Stimulated activated effector memory CD8-positive, alpha-beta T cell treated with anti-CD3 and anti-CD28 coated beads, Interleukin-12 subunit alpha, Interleukin-12 subunit beta, amount 100 ng/mL, for 72 hours (primary cell): ENCODE data around the gene CUX1.
A peak's percentile ranks its signal among the peaks of the same experiment; 100 is the strongest.
"Not testable (repeated sequence)": the region's sequence is repeated elsewhere in the genome, so short reads cannot be mapped to it uniquely, and the experiment has no call there.

Source experiments
- ATAC-seq: fragments of 150-1000 bp; cut with Tn5 transposase; 2 replicates; pipeline ENCODE4 v1.10.0; 2021
- DNase-seq, 2 donors: peaks; one replicate each; pipeline ENCODE4 v3.0.0; 2021 to 2022; ENCODE audit warnings: low spot score in 2 of 2
- H3K27ac Mint-ChIP-seq: one replicate; pipeline ENCODE4 v1.8.0; 2022; ENCODE audit warnings: mild to moderate bottlenecking, mixed read lengths
- H3K36me3 Mint-ChIP-seq: one replicate; pipeline ENCODE4 v1.8.0; 2022; ENCODE audit warnings: mild to moderate bottlenecking, mixed read lengths
- H3K4me1 Mint-ChIP-seq: one replicate; pipeline ENCODE4 v1.8.0; 2022; ENCODE audit warnings: mixed read lengths
- H3K4me3 Mint-ChIP-seq: one replicate; pipeline ENCODE4 v1.8.0; 2022; ENCODE audit warnings: mild to moderate bottlenecking, mixed read lengths
- H3K9me3 Mint-ChIP-seq: one replicate; pipeline ENCODE4 v1.8.0; 2022; ENCODE audit warnings: mixed read lengths

CUX1 gene

GRCh38 chr7:102317231-102318059 lies 500.0 kb downstream of the CUX1 start:
- H3K27ac Mint-ChIP-seq: no peak overlapping the region
- H3K36me3 Mint-ChIP-seq: peaks cover 8% of the 10 kb centered on the region
- ATAC-seq (no peak), DNase-seq (no peak)
- peaks cover 6% of the 10 kb centered on the region for H3K4me1 Mint-ChIP-seq
- H3K9me3 Mint-ChIP-seq: no peaks in the 10 kb centered on the region
- H3K4me3 Mint-ChIP-seq: no peak overlapping the region

DNA sequence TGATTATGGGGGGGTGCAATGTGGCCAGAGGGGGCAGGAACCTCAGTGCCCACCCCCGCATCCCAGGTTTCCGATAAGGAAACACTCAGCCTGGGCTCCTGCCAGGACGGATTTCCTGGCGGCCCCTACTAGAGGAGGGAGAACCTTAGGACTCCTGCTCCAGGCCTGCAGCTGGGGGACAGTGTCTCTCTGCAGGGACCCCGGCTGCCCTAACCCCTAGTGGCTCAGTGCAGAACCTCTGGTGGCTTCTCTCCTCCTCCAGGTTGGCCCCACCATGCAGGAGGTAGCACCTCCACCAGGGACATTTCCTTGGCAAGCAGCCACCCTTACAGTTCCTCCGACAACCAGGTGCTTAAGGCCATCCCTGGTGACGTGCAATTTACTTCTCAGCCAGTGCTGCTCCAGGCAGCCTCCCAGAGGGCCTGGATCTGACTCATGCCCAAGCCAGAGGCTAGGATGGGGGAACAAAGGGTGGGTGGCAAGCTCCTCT lies 501.1 kb downstream of the CUX1 start:
- Mint-ChIP-seq H3K4me3 (no peak overlapping the region), H3K4me1 (peaks cover 11% of the 10 kb centered on the region), H3K27ac (no peak overlapping the region), H3K36me3 (peaks cover 8% of the 10 kb centered on the region), H3K9me3 (no peaks in the 10 kb centered on the region)
- ATAC-seq (peak; percentile 19), DNase-seq (no peak)

GRCh38 chr7:102319671-102320070 lies 502.2 kb downstream of the CUX1 start:
- H3K4me3 Mint-ChIP-seq: no peak overlapping the region
- DNase-seq (no peak), ATAC-seq (no peak)
- no peaks in the 10 kb centered on the region for H3K9me3 Mint-ChIP-seq
- H3K27ac Mint-ChIP-seq: no peak overlapping the region
- peaks cover 11% of the 10 kb centered on the region for H3K4me1 Mint-ChIP-seq
- H3K36me3 Mint-ChIP-seq: peaks cover 8% of the 10 kb centered on the region

DNA sequence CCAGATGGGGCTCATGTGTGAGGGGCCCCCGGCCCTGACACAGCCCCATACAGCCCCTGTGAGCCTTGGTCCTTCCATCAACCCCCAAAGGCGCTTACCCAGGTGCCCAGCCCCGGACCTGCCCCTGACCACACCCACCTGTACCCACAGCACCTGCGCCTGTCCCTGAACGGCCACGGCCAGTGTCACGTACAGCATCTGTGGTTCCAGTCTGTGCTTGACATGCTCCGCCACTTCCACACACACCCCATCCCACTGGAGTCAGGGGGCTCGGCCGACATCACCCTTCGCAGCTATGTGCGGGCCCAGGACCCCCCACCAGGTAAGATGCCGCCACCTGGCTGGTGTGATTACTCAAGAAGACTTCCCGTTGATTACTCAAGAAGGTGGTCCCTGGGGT lies 502.8 kb downstream of the CUX1 start:
- H3K4me3 Mint-ChIP-seq: no peak overlapping the region
- ATAC-seq (no peak), DNase-seq (no peak)
- no peak overlapping the region for H3K27ac Mint-ChIP-seq
- peaks cover 4% of the 10 kb centered on the region for H3K36me3 Mint-ChIP-seq
- peaks cover 11% of the 10 kb centered on the region for H3K4me1 Mint-ChIP-seq
- H3K9me3 Mint-ChIP-seq: no peaks in the 10 kb centered on the region

DNA sequence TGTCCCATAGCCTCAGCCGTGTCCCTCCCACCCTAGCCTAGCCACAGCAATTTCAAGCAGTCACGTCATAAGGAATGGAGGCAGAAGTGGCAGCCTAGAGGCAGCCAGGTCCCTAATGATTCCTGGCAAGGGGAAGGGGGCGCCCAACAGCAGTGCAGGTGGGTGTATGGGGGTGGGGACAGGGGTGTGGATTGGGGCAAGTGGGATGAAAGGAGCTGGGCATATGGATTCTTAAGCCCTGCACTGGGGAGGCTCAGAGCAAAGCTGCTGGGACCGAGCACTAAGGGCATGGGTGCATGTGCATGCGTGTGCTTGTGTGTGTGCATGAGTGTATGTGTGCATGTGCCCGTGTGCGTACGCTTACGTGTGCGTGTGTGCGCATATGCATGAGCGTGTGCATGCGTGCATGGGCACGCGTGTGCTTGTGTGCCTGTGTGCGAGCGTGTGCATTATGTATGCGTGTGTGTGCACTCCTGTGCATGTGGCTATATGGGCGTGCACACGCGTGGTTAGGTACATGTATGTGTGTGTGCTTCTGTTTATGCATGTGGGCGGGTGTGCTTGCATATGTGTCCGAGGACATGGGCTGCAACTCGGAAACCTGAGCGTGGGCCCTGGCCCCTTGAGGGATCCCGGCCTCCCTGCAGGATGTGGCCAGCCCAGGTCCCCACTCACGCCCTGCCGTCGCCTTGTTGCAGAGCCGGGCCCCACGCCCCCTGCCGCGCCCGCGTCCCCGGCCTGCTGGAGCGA lies 503.4 kb downstream of the CUX1 start:
- Mint-ChIP-seq H3K4me3 (no peak overlapping the region), H3K27ac (no peak overlapping the region), H3K4me1 (peaks cover 11% of the 10 kb centered on the region), H3K36me3 (no peaks in the 10 kb centered on the region), H3K9me3 (no peaks in the 10 kb centered on the region)
- DNase-seq (no peak), ATAC-seq (no peak)

DNA sequence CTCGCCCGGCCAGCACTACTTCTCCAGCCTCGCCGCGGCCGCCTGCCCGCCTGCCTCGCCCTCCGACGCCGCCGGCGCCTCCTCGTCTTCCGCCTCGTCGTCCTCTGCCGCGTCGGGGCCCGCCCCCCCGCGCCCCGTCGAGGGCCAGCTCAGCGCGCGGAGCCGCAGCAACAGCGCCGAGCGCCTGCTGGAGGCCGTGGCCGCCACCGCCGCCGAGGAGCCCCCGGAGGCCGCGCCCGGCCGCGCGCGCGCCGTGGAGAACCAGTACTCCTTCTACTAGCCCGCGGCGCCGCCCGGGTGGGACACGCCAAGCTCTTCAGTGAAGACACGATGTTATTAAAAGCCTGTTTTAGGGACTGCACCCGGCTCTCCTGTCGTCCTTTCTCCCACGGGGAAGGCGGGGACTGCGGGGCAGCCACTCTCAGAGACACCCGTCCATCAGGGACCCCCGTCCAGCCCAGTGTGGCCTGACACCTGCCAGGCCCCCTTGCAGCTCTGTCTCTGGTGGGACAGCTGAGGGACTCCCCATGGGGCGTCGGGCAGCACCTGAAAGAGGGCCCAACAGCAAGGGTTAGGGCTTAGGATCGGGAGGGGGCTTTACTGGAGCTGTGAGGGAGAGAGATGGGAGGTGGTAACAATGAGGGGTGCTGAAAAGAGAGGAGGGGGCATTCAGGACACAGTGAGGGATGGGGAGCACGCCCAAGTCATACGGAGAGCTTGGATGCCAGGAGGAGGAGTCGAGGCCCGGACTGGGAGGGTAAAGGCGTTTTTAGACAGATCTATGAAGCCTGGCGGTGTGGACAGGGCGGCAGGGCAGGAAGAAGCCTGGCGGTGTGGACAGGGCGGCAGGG lies 504.1 kb downstream of the CUX1 start:
- H3K4me1 Mint-ChIP-seq: peaks cover 11% of the 10 kb centered on the region
- peak overlapping the region; percentile 23 for H3K4me3 Mint-ChIP-seq
- H3K9me3 Mint-ChIP-seq: no peaks in the 10 kb centered on the region
- ATAC-seq (peak; percentile 70), DNase-seq (no peak)
- no peaks in the 10 kb centered on the region for H3K36me3 Mint-ChIP-seq
- no peak overlapping the region for H3K27ac Mint-ChIP-seq

GRCh38 chr7:102322202-102322715 lies 504.8 kb downstream of the CUX1 start:
- Mint-ChIP-seq H3K36me3 (no peaks in the 10 kb centered on the region), H3K9me3 (no peaks in the 10 kb centered on the region), H3K4me3 (peak overlapping the region; percentile 3), H3K27ac (no peak overlapping the region), H3K4me1 (peaks cover 11% of the 10 kb centered on the region)
- no peak for ATAC-seq
- DNase-seq: no peak

- H3K4me1 Mint-ChIP-seq: peaks cover 13% of the 10 kb centered on the region
- H3K4me3 Mint-ChIP-seq: no peak overlapping the region
- H3K36me3 Mint-ChIP-seq: no peaks in the 10 kb centered on the region
- DNase-seq: no peak
- no peaks in the 10 kb centered on the region for H3K9me3 Mint-ChIP-seq
- no peak overlapping the region for H3K27ac Mint-ChIP-seq
- ATAC-seq: no peak
Observed at GRCh38 chr7:102323914-102324195, 506.4 kb downstream of the CUX1 start.

GRCh38 chr7:102325106-102325505 lies 507.7 kb downstream of the CUX1 start:
- peaks cover 18% of the 10 kb centered on the region for H3K4me1 Mint-ChIP-seq
- H3K36me3 Mint-ChIP-seq, DNase-seq, H3K27ac Mint-ChIP-seq, H3K9me3 Mint-ChIP-seq, H3K4me3 Mint-ChIP-seq, ATAC-seq: not testable (repeated sequence)

DNA sequence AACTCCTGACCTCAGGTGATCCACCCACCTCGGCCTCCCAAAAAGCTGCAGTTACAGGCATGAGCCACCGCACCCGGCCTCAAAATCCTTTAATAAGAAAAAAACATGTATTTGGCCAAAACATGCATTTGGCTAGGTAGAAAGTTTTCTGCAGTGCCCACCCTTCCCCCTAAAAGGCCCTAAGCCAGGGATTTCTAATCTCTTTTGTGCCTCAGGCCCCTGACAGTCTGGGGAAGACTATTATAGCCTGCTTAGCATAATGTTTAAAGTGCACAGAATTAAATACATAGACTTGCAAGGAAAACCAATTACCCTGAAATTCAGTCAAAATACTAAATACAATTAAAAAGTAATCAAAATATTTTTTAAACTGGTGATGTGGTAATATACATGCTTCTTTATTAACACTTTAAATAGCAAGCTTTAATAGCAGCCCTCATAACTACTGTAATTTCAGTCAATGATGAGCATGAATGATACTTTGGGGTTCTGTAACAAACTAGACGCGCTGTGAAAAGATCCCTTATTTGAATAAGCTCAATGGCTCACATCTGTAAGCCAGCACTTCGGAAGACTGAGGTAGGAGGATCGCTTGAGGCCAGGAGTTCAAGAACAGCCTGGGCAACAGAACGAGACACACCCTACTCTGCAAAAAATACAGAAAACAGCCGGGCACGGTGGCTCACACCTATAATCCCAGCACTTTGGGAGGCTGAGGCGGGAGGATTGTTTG lies 508.9 kb downstream of the CUX1 start:
- Mint-ChIP-seq H3K9me3 (no peaks in the 10 kb centered on the region), H3K27ac (no peak overlapping the region), H3K4me1 (peaks cover 18% of the 10 kb centered on the region), H3K36me3 (no peaks in the 10 kb centered on the region), H3K4me3 (no peak overlapping the region)
- ATAC-seq: no peak
- DNase-seq: no peak

DNA sequence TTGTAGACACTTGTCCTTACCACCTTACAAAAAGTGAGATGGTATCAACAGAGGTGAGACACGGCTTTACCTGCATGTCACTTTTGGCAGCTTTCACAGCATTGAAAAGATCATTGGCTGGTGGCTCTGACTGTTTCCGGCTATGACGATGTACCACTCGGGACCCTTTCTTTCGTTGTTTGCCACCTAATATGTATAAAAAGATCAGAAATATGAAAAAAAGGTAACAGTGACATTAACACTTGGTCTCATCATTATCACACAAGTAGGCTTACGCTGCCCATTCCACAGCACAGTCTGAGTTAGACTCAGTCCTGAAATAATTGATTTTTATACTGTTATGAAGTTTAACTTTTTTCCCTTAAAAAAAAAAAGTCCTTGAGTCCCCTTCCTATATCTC lies 509.8 kb downstream of the CUX1 start:
- not testable (repeated sequence) for H3K27ac Mint-ChIP-seq, H3K36me3 Mint-ChIP-seq

DNA sequence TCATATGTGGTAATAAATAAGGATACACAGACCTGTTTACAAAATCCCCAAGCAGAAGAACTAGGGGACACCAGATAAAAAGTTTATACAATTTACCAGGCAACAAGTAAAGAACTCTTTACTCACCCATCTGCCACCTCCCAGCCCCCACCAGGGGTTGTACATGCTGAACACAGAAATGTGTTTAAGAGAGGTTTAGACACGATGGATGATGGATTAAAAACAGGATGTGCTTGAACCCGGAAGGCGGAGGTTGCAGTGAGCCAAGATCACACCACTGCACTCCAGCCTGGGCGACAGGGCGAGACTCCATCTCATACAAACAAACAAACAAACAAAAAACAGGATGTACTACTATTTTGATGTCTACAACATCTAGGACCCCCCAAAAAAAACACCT lies 511.4 kb downstream of the CUX1 start:
- H3K9me3 Mint-ChIP-seq, H3K36me3 Mint-ChIP-seq: not testable (repeated sequence)
- peak overlapping the region; percentile 56 for H3K27ac Mint-ChIP-seq

More for the DNA sequence above, 509.8 kb downstream of the CUX1 start:
- not testable (repeated sequence) for H3K9me3 Mint-ChIP-seq, H3K4me3 Mint-ChIP-seq, ATAC-seq, DNase-seq
- peaks cover 13% of the 10 kb centered on the region for H3K4me1 Mint-ChIP-seq

DNA sequence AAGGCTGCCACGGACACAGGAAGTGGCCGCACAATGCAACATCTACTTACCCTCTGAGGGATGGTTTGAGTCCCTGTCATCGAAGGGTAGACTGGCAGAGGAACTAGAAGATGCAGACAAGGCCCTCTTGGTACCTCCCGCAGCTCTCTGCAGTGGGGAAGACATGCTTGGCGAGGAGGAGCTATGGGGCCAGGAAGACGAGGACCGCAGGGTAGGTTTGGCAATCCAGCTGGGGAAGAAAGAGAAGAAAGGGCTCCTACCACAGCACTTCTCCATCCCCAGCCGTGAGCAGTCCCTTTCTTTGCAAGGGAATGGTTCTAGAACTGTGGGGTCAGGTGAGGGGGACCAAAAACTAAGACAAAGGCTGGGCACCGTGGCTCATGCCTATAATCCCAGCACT lies 511.9 kb downstream of the CUX1 start:
- DNase-seq (peak in 1 of 2 donors; percentile 41), ATAC-seq (peak; percentile 8)
- H3K36me3 Mint-ChIP-seq, H3K4me1 Mint-ChIP-seq, H3K9me3 Mint-ChIP-seq: not testable (repeated sequence)
- H3K4me3 Mint-ChIP-seq: peak overlapping the region; percentile 25
- peak overlapping the region; percentile 56 for H3K27ac Mint-ChIP-seq

More for the DNA sequence above, 511.4 kb downstream of the CUX1 start:
- not testable (repeated sequence) for H3K4me1 Mint-ChIP-seq, ATAC-seq
- H3K4me3 Mint-ChIP-seq: peak overlapping the region; percentile 25
- DNase-seq: peak in 1 of 2 donors; percentile 32

DNA sequence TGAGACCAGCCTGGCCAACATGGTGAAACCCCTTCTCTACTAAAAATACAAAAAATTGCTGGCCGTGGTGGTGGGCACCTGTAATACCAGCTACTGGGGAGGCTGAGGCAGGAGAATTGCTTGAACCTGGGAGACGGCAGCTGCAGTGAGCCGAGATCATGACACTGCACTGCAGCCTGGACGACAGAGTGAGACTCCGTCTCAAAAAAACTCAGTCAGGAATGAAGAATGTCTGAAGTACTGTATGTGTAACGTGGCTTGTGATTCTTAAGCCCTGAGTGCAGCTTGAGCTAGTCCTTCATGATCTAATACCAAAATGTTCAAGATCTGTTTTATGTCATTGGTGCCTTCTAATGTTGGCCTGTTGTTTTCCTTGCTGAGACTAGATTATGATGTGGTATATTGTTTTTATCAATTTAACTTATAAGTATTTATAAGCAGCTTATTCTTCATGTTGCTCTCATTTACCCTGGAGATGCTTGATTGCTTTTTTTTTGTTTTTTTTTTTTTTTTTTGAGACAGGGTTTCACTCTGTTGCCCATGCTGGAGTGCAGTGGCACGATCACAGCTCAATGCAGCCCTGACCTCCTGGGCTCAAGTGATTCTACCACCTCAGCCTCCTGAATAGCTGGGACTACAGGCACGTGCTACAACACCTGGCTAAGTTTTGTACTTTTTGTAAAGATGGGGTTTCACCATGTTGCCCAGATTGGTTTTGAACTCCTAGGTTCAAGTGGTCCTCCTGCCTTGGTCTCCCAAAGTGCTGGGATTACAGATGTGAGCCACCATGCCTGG lies 513.4 kb downstream of the CUX1 start:
- not testable (repeated sequence) for ATAC-seq, H3K27ac Mint-ChIP-seq, H3K36me3 Mint-ChIP-seq, H3K9me3 Mint-ChIP-seq, H3K4me1 Mint-ChIP-seq, H3K4me3 Mint-ChIP-seq
- DNase-seq: peak in 1 of 2 donors; percentile 25
